ENCODE measurements around the gene ANKIB1. TPM values are rescaled to one million over a fixed set of nuclear protein-coding genes. Genes with fewer than 3 reads are reported as not detected.
"Not testable (repeated sequence)": the region's sequence is repeated elsewhere in the genome, so short reads cannot be mapped to it uniquely, and the experiment has no call there.

The ANKIB1 gene
- polyA plus RNA-seq, 1 donor, result 38.2 TPM

GRCh38 chr7:92244808-92245486 lies 827 bp upstream of the ANKIB1 start:
- H3K4me1 ChIP-seq (ENCODE audit: control insufficient read depth, insufficient read depth, low read length), result peaks cover 9% of the 10 kb centered on the region
- H3K9me3 ChIP-seq (ENCODE audit: control insufficient read depth, low read depth, low read length), result no peaks in the 10 kb centered on the region
- H3K27me3 ChIP-seq (ENCODE audit: control insufficient read depth, insufficient read depth, low read length), result no peaks in the 10 kb centered on the region
- WGBS (ENCODE audit: insufficient coverage, low lambda C conversion rate), result 0% methylated on average over 3 of the region's 11 CpGs
- peak overlapping the region; percentile 76 for H3K4me3 ChIP-seq (ENCODE audit: low read length)
- DNase-seq, result peak in 1 of 2 donors; percentile 57
- peaks cover 7% of the 10 kb centered on the region for H3K36me3 ChIP-seq (ENCODE audit: control insufficient read depth, insufficient read depth, low read length)
- peak overlapping the region; percentile 90 for H3K27ac ChIP-seq (ENCODE audit: low read length)

- 0% methylated on average over 1 of the region's 35 CpGs for WGBS (ENCODE audit: insufficient coverage, low lambda C conversion rate)
- no peaks in the 10 kb centered on the region for H3K9me3 ChIP-seq (ENCODE audit: control insufficient read depth, low read depth, low read length)
- H3K36me3 ChIP-seq (ENCODE audit: control insufficient read depth, insufficient read depth, low read length), result no peaks in the 10 kb centered on the region
- DNase-seq, result peak in 1 of 2 donors; percentile 11
- peak overlapping the region; percentile 90 for H3K27ac ChIP-seq (ENCODE audit: low read length)
- peaks cover 9% of the 10 kb centered on the region for H3K4me1 ChIP-seq (ENCODE audit: control insufficient read depth, insufficient read depth, low read length)
- H3K4me3 ChIP-seq (ENCODE audit: low read length), result peak overlapping the region; percentile 76
- H3K27me3 ChIP-seq (ENCODE audit: control insufficient read depth, insufficient read depth, low read length), result no peaks in the 10 kb centered on the region
Measured at GRCh38 chr7:92246360-92247101, 757 bp downstream of the ANKIB1 start.

- Histone ChIP-seq H3K4me3 (ENCODE audit: low read length) (no peak overlapping the region), H3K27me3 (ENCODE audit: control insufficient read depth, insufficient read depth, low read length) (no peaks in the 10 kb centered on the region), H3K36me3 (ENCODE audit: control insufficient read depth, insufficient read depth, low read length) (peaks cover 4% of the 10 kb centered on the region), H3K9me3 (ENCODE audit: control insufficient read depth, low read depth, low read length) (no peaks in the 10 kb centered on the region), H3K27ac (ENCODE audit: low read length) (no peak overlapping the region), H3K4me1 (ENCODE audit: control insufficient read depth, insufficient read depth, low read length) (peaks cover 7% of the 10 kb centered on the region)
- no peak for DNase-seq
Measured at GRCh38 chr7:92250603-92251002, 4.8 kb downstream of the ANKIB1 start.

- Histone ChIP-seq H3K27ac (ENCODE audit: low read length) (no peak overlapping the region), H3K27me3 (ENCODE audit: control insufficient read depth, insufficient read depth, low read length) (no peaks in the 10 kb centered on the region), H3K4me1 (ENCODE audit: control insufficient read depth, insufficient read depth, low read length) (peaks cover 7% of the 10 kb centered on the region), H3K9me3 (ENCODE audit: control insufficient read depth, low read depth, low read length) (no peaks in the 10 kb centered on the region), H3K36me3 (ENCODE audit: control insufficient read depth, insufficient read depth, low read length) (peaks cover 4% of the 10 kb centered on the region), H3K4me3 (ENCODE audit: low read length) (no peak overlapping the region)
- WGBS (ENCODE audit: insufficient coverage, low lambda C conversion rate), result no CpG with 5 or more reads among the region's 1 CpG
- DNase-seq, result no peak
Measured at GRCh38 chr7:92251181-92251580, 5.4 kb downstream of the ANKIB1 start.

GRCh38 chr7:92253251-92253650 lies 7.5 kb downstream of the ANKIB1 start:
- WGBS (ENCODE audit: insufficient coverage, low lambda C conversion rate), result 80% methylated on average over 1 of the region's 1 CpG
- no peak for DNase-seq
- Histone ChIP-seq H3K27ac (ENCODE audit: low read length) (no peak overlapping the region), H3K27me3 (ENCODE audit: control insufficient read depth, insufficient read depth, low read length) (no peaks in the 10 kb centered on the region), H3K4me3 (ENCODE audit: low read length) (no peak overlapping the region), H3K4me1 (ENCODE audit: control insufficient read depth, insufficient read depth, low read length) (no peaks in the 10 kb centered on the region), H3K9me3 (ENCODE audit: control insufficient read depth, low read depth, low read length) (no peaks in the 10 kb centered on the region), H3K36me3 (ENCODE audit: control insufficient read depth, insufficient read depth, low read length) (peaks cover 4% of the 10 kb centered on the region)

- not testable (repeated sequence) for H3K36me3 ChIP-seq (ENCODE audit: control insufficient read depth, insufficient read depth, low read length); H3K27me3 ChIP-seq (ENCODE audit: control insufficient read depth, insufficient read depth, low read length); H3K27ac ChIP-seq (ENCODE audit: low read length); H3K4me3 ChIP-seq (ENCODE audit: low read length); DNase-seq; H3K9me3 ChIP-seq (ENCODE audit: control insufficient read depth, low read depth, low read length); H3K4me1 ChIP-seq (ENCODE audit: control insufficient read depth, insufficient read depth, low read length)
- no CpG with 5 or more reads among the region's 1 CpG for WGBS (ENCODE audit: insufficient coverage, low lambda C conversion rate)
Measured at GRCh38 chr7:92254800-92255199, 9.0 kb downstream of the ANKIB1 start.

GRCh38 chr7:92255308-92255707 lies 9.5 kb downstream of the ANKIB1 start:
- Histone ChIP-seq H3K4me3 (ENCODE audit: low read length) (no peak overlapping the region), H3K36me3 (ENCODE audit: control insufficient read depth, insufficient read depth, low read length) (peaks cover 5% of the 10 kb centered on the region), H3K4me1 (ENCODE audit: control insufficient read depth, insufficient read depth, low read length) (no peaks in the 10 kb centered on the region), H3K9me3 (ENCODE audit: control insufficient read depth, low read depth, low read length) (no peaks in the 10 kb centered on the region), H3K27me3 (ENCODE audit: control insufficient read depth, insufficient read depth, low read length) (no peaks in the 10 kb centered on the region), H3K27ac (ENCODE audit: low read length) (no peak overlapping the region)
- WGBS (ENCODE audit: insufficient coverage, low lambda C conversion rate), result 100% methylated on average over 2 of the region's 4 CpGs
- DNase-seq, result no peak

- H3K9me3 ChIP-seq (ENCODE audit: control insufficient read depth, low read depth, low read length), result peaks cover 3% of the 10 kb centered on the region
- no peak overlapping the region for H3K27ac ChIP-seq (ENCODE audit: low read length)
- H3K27me3 ChIP-seq (ENCODE audit: control insufficient read depth, insufficient read depth, low read length), result no peaks in the 10 kb centered on the region
- no peaks in the 10 kb centered on the region for H3K4me1 ChIP-seq (ENCODE audit: control insufficient read depth, insufficient read depth, low read length)
- H3K36me3 ChIP-seq (ENCODE audit: control insufficient read depth, insufficient read depth, low read length), result peaks cover 5% of the 10 kb centered on the region
- DNase-seq, result no peak
- no peak overlapping the region for H3K4me3 ChIP-seq (ENCODE audit: low read length)
- no CpG with 5 or more reads among the region's 4 CpGs for WGBS (ENCODE audit: insufficient coverage, low lambda C conversion rate)
Measured at GRCh38 chr7:92259062-92259461, 13.3 kb downstream of the ANKIB1 start.

- no peaks in the 10 kb centered on the region for H3K27me3 ChIP-seq (ENCODE audit: control insufficient read depth, insufficient read depth, low read length)
- DNase-seq, result no peak
- H3K9me3 ChIP-seq (ENCODE audit: control insufficient read depth, low read depth, low read length), result peaks cover 3% of the 10 kb centered on the region
- 100% methylated on average over 2 of the region's 2 CpGs for WGBS (ENCODE audit: insufficient coverage, low lambda C conversion rate)
- H3K36me3 ChIP-seq (ENCODE audit: control insufficient read depth, insufficient read depth, low read length), result peaks cover 5% of the 10 kb centered on the region
- no peak overlapping the region for H3K4me3 ChIP-seq (ENCODE audit: low read length)
- no peaks in the 10 kb centered on the region for H3K4me1 ChIP-seq (ENCODE audit: control insufficient read depth, insufficient read depth, low read length)
- H3K27ac ChIP-seq (ENCODE audit: low read length), result no peak overlapping the region
Measured at GRCh38 chr7:92259610-92260247, 14.0 kb downstream of the ANKIB1 start.

GRCh38 chr7:92260248-92260781 lies 14.5 kb downstream of the ANKIB1 start:
- Histone ChIP-seq H3K36me3 (ENCODE audit: control insufficient read depth, insufficient read depth, low read length) (peaks cover 5% of the 10 kb centered on the region), H3K9me3 (ENCODE audit: control insufficient read depth, low read depth, low read length) (peaks cover 3% of the 10 kb centered on the region), H3K27me3 (ENCODE audit: control insufficient read depth, insufficient read depth, low read length) (no peaks in the 10 kb centered on the region), H3K4me1 (ENCODE audit: control insufficient read depth, insufficient read depth, low read length) (no peaks in the 10 kb centered on the region), H3K4me3 (ENCODE audit: low read length) (no peak overlapping the region), H3K27ac (ENCODE audit: low read length) (no peak overlapping the region)
- 100% methylated on average over 1 of the region's 7 CpGs for WGBS (ENCODE audit: insufficient coverage, low lambda C conversion rate)
- DNase-seq, result no peak
